MG63 (cell line): Measurements from ENCODE around the gene VWA3B. TPM values are rescaled to one million over a fixed set of nuclear protein-coding genes. Genes with fewer than 3 reads are reported as not detected.
"Not testable (repeated sequence)": the region's sequence is repeated elsewhere in the genome, so short reads cannot be mapped to it uniquely, and the experiment has no call there.

Experiments used
- DNase-seq: peaks from one replicate; pipeline ENCODE4 v3.0.0-alpha.2; 2020
- H3K27me3 ChIP-seq: fragments of 250-450 bp; sonication (Bioruptor Pico); 2 replicates; pipeline ENCODE4 v1.5.1; 2020; ENCODE audit warnings: mild to moderate bottlenecking, moderate library complexity
- H3K36me3 ChIP-seq: fragments of 250-450 bp; sonication (Bioruptor Pico); 2 replicates; pipeline ENCODE4 v1.5.1; 2020; ENCODE audit warnings: mild to moderate bottlenecking, moderate library complexity
- H3K4me3 ChIP-seq: fragments of 250-450 bp; sonication (Bioruptor Pico); 2 replicates; pipeline ENCODE4 v1.5.1; 2020; ENCODE audit warnings: mild to moderate bottlenecking, moderate library complexity
- H3K9me3 ChIP-seq: fragments of 250-450 bp; sonication (Bioruptor Pico); 2 replicates; pipeline ENCODE4 v1.5.1; 2020; ENCODE audit warnings: mild to moderate bottlenecking, moderate library complexity
- total RNA-seq: library from RNA; depleted of rRNA; stranded (reverse); fragments of >200 nt; shearing (Covaris generic); gene quantifications from 2 replicates; pipeline ENCODE4 v1.2.3, GENCODE V29; 2014; ENCODE audit warnings: low replicate concordance

The VWA3B gene
- total RNA-seq, 1 experiment from 2014 or later: not detected

- H3K36me3 ChIP-seq: no peaks in the 10 kb centered on the region
- no peak overlapping the region for H3K4me3 ChIP-seq
- no peaks in the 10 kb centered on the region for H3K27me3 ChIP-seq
- H3K9me3 ChIP-seq: no peaks in the 10 kb centered on the region
- no peak for DNase-seq
These were observed 31.2 kb downstream of the VWA3B start for GRCh38 chr2:98118161-98118560.

DNA sequence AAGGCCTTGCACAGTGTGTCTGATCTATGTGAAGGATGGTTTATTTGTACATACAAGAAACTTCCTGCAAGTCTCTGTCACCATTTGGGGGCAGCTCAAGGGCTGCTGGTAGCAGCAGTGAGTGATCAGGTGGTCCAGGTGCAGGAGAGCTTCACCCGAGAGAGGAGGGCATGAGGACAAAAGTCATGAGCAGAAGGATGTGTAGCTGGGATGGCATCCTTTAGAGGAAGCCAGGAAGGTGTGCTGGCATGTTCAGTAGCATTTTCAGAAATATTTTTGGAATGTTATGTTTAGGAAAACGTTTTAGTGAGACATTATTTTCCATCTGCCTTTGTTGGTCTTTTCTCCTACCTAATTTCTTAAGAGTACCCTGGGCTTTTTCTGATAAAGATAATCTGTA is 31.9 kb downstream of the VWA3B start:
- Histone ChIP-seq H3K9me3 (no peaks in the 10 kb centered on the region), H3K27me3 (no peaks in the 10 kb centered on the region), H3K4me3 (no peak overlapping the region), H3K36me3 (no peaks in the 10 kb centered on the region)
- no peak for DNase-seq

GRCh38 chr2:98121149-98121548 is 34.2 kb downstream of the VWA3B start:
- no peak for DNase-seq
- H3K4me3 ChIP-seq: no peak overlapping the region
- H3K36me3 ChIP-seq: no peaks in the 10 kb centered on the region
- H3K9me3 ChIP-seq: no peaks in the 10 kb centered on the region
- H3K27me3 ChIP-seq: no peaks in the 10 kb centered on the region

- Histone ChIP-seq H3K27me3 (no peaks in the 10 kb centered on the region), H3K36me3 (no peaks in the 10 kb centered on the region), H3K9me3 (no peaks in the 10 kb centered on the region), H3K4me3 (no peak overlapping the region)
- no peak for DNase-seq
These were observed 35.6 kb downstream of the VWA3B start for GRCh38 chr2:98122524-98122923.

GRCh38 chr2:98123286-98123685 is 36.3 kb downstream of the VWA3B start:
- DNase-seq: no peak
- Histone ChIP-seq H3K4me3 (no peak overlapping the region), H3K27me3 (no peaks in the 10 kb centered on the region), H3K9me3 (no peaks in the 10 kb centered on the region), H3K36me3 (no peaks in the 10 kb centered on the region)

DNA sequence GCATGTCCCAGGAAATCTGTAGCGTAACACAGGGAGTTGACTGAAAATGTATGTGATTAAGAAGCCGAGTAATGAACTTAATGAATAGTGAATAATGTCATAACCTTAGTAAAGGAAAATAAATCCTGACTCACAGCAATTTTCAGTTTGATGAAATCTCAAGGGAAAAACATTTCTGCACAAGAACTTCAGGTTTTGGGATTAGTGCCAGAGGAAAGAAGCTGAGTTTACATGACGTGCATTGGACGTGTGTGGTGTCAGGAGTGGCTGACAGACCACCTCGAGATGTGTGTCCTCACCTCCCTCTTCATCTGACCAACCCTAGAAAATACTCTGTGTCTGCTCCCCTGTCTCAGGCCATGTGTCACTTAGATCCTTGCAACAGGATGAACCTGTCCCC is 39.1 kb downstream of the VWA3B start:
- Histone ChIP-seq H3K36me3 (no peaks in the 10 kb centered on the region), H3K4me3 (no peak overlapping the region), H3K9me3 (no peaks in the 10 kb centered on the region), H3K27me3 (no peaks in the 10 kb centered on the region)
- no peak for DNase-seq

DNA sequence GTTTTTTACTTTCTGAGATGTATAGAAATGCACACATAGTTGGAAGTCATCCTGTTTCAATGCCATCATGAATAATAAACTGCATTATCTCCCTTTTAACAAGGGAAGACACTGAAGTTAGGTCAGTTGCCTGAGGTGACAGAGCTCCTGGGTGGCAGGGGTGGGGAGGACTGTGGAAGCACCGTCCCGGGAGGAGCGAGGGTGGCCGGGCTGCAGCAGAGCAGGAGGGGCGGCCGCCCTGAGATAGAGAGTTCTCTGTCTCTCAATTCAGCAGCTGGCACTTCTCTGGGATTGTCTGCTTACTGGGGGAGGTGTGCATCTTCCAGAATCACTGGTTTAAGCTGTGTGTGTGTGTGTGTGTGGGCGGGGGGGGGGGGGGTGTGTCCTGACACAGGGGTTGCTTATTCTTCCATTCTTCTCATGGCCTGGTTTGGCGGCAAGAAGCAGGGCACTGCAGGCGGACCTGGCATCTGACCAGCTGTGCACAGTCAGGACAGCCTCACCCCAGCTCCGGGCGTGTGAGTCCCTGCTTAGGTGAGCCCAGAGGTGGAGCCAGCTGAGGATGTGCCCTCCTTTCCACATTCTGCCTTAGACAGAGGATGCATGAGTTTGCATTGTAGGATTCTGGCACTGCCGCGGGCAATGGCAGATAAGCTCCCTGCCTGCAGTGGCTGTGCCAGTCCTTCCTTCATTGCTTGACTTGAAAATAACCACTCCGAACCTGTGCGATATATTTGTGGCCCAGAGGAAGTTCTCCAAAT is 40.4 kb downstream of the VWA3B start:
- Histone ChIP-seq H3K36me3 (no peaks in the 10 kb centered on the region), H3K9me3 (no peaks in the 10 kb centered on the region), H3K4me3 (no peak overlapping the region), H3K27me3 (no peaks in the 10 kb centered on the region)
- no peak for DNase-seq

- Histone ChIP-seq H3K36me3 (no peaks in the 10 kb centered on the region), H3K4me3 (no peak overlapping the region), H3K27me3 (no peaks in the 10 kb centered on the region), H3K9me3 (no peaks in the 10 kb centered on the region)
- DNase-seq: no peak
These were observed 41.7 kb downstream of the VWA3B start for GRCh38 chr2:98128556-98129109.

DNA sequence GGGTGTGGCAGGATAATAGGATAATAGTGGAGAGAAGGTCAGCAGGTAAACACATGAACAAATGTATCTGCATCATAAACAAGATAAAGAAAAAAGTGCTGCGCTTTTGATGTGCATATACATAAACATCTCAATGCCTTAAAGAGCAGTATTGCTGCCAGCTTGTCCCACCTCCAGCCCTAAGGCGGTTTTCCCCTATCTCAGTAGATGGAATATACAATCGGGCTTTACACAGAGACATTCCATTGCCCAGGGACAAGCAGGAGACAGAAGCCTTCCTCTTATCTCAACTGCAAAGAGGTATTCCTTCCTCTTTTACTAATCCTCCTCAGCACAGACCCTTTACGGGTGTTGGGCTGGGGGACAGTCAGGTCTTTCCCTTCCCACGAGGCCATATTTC is 43.1 kb downstream of the VWA3B start:
- not testable (repeated sequence) for H3K36me3 ChIP-seq, H3K9me3 ChIP-seq, DNase-seq, H3K4me3 ChIP-seq, H3K27me3 ChIP-seq

DNA sequence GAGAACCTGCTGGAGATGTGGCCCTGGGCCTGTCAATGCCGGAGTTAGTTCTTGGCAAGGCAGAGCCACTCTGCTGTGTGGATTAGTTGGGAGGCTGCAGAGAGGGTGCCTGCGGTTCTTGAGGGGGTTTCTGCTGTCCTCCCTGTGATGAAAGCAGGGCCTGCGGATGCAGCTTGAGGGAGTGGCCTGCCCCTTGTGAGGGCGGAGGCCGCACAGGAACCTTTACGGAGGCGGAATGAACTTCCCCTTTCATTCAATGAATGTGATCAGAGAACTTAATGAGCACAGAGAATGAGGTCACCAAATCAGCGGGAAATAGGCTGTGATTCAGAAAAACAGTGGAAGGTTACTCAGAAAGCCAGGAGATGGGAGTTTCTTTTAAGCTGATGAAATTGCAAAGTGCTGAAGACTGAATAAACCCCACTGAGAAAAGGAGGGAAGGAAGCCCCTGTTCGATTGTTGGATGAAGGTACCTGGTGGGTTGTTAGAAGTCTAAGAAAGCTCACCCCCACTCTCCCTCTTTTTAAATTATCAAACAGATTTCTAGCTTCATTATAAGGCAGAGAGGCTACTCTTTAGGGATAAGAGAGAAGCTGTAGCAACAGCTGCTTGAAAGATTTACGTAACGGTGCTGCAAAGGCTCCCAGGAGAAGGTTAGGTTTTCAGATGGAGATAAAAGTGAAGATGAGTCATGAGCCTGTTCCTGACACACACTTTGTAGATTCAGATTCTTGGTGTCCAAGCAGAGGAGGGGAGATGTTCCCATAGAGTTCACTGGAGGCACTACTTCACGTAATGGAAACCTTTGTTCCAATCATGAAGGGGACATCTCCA is 47.4 kb downstream of the VWA3B start:
- Histone ChIP-seq H3K9me3 (no peaks in the 10 kb centered on the region), H3K27me3 (no peaks in the 10 kb centered on the region), H3K4me3 (no peak overlapping the region), H3K36me3 (no peaks in the 10 kb centered on the region)
- DNase-seq: no peak

GRCh38 chr2:98137196-98137595 is 50.2 kb downstream of the VWA3B start:
- DNase-seq: no peak
- Histone ChIP-seq H3K4me3 (no peak overlapping the region), H3K36me3 (no peaks in the 10 kb centered on the region), H3K27me3 (no peaks in the 10 kb centered on the region), H3K9me3 (no peaks in the 10 kb centered on the region)

DNA sequence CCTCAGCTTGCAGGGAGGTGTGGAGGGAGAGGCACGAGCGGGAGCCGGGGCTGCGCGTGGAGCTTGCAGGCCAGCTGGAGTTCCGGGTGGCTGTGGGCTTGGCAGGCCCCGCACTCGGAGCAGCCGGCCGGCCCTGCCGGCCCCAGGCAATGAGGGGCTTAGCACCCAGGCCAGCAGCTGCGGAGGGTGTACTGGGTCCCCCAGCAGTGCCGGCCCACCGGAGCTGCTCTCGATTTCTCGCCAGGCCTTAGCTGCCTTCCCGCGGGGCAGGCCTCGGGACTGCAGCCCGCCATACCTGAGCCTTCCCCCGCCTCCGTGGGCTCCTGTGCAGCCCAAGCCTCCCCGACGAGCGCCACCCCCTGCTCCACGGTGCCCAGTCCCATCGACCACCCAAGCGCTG is 52.0 kb downstream of the VWA3B start:
- H3K9me3 ChIP-seq, H3K4me3 ChIP-seq, H3K36me3 ChIP-seq, DNase-seq, H3K27me3 ChIP-seq: not testable (repeated sequence)

DNA sequence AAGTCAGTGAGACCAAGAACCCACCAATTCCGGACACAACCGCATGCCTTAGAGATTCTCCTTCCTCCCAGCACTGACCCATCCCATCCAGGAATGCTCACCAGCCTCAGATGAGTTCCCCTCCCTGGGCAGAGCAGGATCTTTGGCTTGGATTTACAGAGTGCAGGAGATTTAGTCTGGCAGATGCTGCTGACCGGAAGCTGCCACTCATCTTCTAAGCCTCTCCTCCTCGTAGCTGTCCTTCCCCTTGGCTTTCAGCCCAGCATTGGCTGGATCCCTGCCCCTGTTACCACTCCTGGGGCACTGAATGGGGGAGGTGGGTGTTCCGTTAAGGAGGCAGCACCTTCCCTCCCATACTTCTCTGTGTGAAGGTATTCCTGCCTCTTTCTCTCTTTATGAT is 53.2 kb downstream of the VWA3B start:
- Histone ChIP-seq H3K9me3 (no peaks in the 10 kb centered on the region), H3K4me3 (no peak overlapping the region), H3K36me3 (no peaks in the 10 kb centered on the region), H3K27me3 (no peaks in the 10 kb centered on the region)
- peak; percentile 54 for DNase-seq

DNA sequence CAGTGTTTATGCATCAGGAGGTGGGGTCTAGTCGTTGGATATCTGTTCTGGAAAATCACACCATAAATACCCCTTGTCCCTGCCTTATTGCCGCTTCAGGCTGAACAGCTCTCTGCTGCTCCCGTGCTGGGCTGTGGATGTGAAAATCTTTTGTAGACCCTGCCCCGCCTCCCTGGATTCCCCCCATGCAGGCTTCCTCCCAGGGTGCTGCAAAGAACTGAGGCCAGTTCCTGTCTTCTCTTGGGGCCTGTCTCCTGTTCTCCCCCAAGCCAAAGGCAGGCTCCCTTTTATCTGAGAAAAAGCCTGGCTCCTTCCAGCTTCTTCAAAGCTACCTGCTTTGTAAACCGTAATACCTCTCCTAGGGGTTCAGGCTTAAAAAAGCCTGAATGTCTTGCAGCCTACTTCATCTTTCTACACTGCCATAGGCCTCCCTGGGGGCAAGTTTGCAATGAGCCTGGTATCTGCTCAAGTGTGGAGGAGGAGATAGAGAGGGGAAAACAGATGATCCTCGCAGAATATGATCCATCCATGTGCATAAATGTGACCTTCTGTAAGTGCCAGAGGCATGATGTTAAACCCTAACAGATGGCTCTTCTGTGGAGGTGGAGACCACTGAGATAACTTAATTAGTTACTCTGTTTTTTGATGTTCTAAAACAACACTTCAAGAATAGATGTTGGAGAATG is 55.3 kb downstream of the VWA3B start:
- Histone ChIP-seq H3K36me3 (no peaks in the 10 kb centered on the region), H3K9me3 (no peaks in the 10 kb centered on the region), H3K27me3 (no peaks in the 10 kb centered on the region), H3K4me3 (no peak overlapping the region)
- no peak for DNase-seq

DNA sequence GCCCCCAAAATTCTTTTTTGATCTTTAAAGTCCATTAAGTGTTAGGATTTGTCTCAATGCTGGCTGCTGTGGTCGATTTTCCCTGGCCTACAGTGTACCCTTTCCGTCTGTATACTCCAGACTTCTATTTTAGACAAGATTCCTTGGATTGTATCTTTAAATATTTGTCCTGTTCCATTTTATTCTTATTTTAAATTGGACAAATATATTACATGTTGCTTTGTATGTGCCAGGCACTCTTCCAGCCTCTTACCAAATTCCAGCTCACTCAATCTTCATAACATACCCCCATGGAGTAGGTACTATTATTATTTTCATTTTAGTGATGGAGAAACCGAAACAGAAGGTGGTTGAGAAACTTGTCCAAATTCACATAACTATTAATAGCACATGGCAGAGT is 58.1 kb downstream of the VWA3B start:
- no peak for DNase-seq
- Histone ChIP-seq H3K36me3 (no peaks in the 10 kb centered on the region), H3K4me3 (no peak overlapping the region), H3K9me3 (no peaks in the 10 kb centered on the region), H3K27me3 (no peaks in the 10 kb centered on the region)

- H3K27me3 ChIP-seq, H3K36me3 ChIP-seq, DNase-seq, H3K4me3 ChIP-seq, H3K9me3 ChIP-seq: not testable (repeated sequence)
These were observed 60.9 kb downstream of the VWA3B start for GRCh38 chr2:98147900-98148299.
